Uterus (tissue), 2 donors: ENCODE measurements around the gene HEBP1.

ENCODE experiments used
- POLR2A ChIP-seq, 2 donors: fragments of 450-650 bp; IDR thresholded peaks; one replicate each; pipeline ENCODE4 v1.6.1; 2016; ENCODE audit warnings: antibody characterized with exemption in 2 of 2, mild to moderate bottlenecking in 1 of 2, moderate library complexity in 1 of 2
- TF ChIP-seq, protein P1 (sequence below), 4 experiments: fragments of 200-600 bp in 2 of 4; fragments of 450-650 bp in 2 of 4; sonication (generic) in 2 of 4; IDR thresholded peaks; one replicate each; pipeline ENCODE4 v1.5.1; 2016 to 2019; ENCODE audit warnings: antibody characterized with exemption in 4 of 4, mild to moderate bottlenecking in 2 of 4, moderate library complexity in 1 of 4

DNA sequence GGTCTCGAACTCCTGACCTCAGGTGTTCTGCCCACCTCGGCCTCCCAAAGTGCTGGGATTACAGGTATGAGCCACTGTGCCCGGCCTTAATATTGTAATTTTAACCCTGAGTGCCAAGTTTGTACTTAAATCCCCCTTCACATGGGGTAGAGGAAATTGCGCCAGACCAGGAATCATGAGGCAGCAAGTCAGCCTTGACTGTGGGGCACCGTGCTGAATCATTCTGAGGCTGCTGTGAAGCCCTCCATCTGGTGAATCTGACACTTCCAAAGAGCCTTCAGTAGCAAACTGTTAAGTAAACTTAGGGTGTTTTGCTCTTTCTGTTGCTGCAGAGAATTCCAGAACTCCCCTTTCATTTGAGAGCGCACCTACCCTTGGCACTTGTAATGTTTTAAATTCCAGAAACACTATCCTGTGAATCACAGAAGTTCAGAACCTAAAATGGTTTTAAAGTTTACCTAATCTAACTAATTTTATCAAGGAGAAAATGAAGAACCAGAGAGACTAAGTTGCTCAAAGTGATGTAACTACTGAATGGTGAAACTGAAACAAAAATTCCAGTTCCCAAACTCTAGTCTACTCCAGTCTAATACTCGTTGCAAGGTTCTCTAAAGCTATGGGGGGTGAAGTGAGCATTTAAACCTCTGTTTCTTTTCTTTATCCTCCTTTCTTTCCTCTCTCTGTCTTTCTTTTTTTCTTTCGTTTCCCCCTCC is 7.5 kb downstream of the HEBP1 start:
- TF ChIP-seq, protein P1, sequence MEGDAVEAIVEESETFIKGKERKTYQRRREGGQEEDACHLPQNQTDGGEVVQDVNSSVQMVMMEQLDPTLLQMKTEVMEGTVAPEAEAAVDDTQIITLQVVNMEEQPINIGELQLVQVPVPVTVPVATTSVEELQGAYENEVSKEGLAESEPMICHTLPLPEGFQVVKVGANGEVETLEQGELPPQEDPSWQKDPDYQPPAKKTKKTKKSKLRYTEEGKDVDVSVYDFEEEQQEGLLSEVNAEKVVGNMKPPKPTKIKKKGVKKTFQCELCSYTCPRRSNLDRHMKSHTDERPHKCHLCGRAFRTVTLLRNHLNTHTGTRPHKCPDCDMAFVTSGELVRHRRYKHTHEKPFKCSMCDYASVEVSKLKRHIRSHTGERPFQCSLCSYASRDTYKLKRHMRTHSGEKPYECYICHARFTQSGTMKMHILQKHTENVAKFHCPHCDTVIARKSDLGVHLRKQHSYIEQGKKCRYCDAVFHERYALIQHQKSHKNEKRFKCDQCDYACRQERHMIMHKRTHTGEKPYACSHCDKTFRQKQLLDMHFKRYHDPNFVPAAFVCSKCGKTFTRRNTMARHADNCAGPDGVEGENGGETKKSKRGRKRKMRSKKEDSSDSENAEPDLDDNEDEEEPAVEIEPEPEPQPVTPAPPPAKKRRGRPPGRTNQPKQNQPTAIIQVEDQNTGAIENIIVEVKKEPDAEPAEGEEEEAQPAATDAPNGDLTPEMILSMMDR (IDR thresholded peaks at IDR 0.05), result no peak
- TF ChIP-seq POLR2A (IDR thresholded peaks at IDR 0.05), result no peak
